ENCODE results near the gene ATP2B2.

ATP2B2 gene

GRCh38 chr3:10416730-10417300, 88.6 kb downstream of the ATP2B2 start:
- CTCF ChIA-PET, result interaction anchor here (0.9 to 2.1 kb wide), 2 partner anchors 321 to 323 kb away, joined by 4 to 5 read pairs; no protein-coding TSS in a partner anchor
- POLR2A ChIA-PET, result no interaction called here
- TF ChIP-seq ZNF426 (tag by site-specific recombination; IDR thresholded peaks at IDR 0.05), result no peak
- no peak for TF ChIP-seq MEIS1 (CRISPR knock-in tag; IDR thresholded peaks at IDR 0.05; ENCODE audit: borderline replicate concordance)
- TF ChIP-seq ZNF488 (tag by site-specific recombination; IDR thresholded peaks at IDR 0.05), result no peak
- no peak for TF ChIP-seq ZNF18 (tag by site-specific recombination; IDR thresholded peaks at IDR 0.05)
- no peak for TF ChIP-seq ZNF518A (tag by site-specific recombination; conservative IDR thresholded peaks at IDR 0.05; ENCODE audit: low read depth)
- TF ChIP-seq ZNF362 (tag by site-specific recombination; IDR thresholded peaks at IDR 0.05), result no peak
- TF ChIP-seq ZNF621 (tag by site-specific recombination; IDR thresholded peaks at IDR 0.05), result no peak
- TF ChIP-seq GLIS2 (tag by site-specific recombination; IDR thresholded peaks at IDR 0.05), result no peak
- TF ChIP-seq ZBTB17 (tag by site-specific recombination; IDR thresholded peaks at IDR 0.05), result no peak
- no peak for TF ChIP-seq IKZF3 (tag by site-specific recombination; IDR thresholded peaks at IDR 0.05)
- TF ChIP-seq ZFP37 (tag by site-specific recombination; IDR thresholded peaks at IDR 0.05), result no peak
- TF ChIP-seq PATZ1 (tag by site-specific recombination; IDR thresholded peaks at IDR 0.05), result no peak
- TF ChIP-seq ZBTB7A (tag by site-specific recombination; IDR thresholded peaks at IDR 0.05; ENCODE audit: low read depth), result no peak
- no peak for TF ChIP-seq ZNF785 (tag by site-specific recombination; IDR thresholded peaks at IDR 0.05)
- TF ChIP-seq KLF8 (tag by site-specific recombination; IDR thresholded peaks at IDR 0.05), result no peak
- no peak overlapping the region for H3K27ac ChIP-seq (ENCODE audit: extremely low read depth, low read depth, low read length)
- no peaks in the 10 kb centered on the region for H3K36me3 ChIP-seq (ENCODE audit: control insufficient read depth in 2 of 2, insufficient read depth in 1 of 2, low read length in 2 of 2)
- no peak overlapping the region for H3K4me3 ChIP-seq (ENCODE audit: low read depth, low read length)
- no peaks in the 10 kb centered on the region for H3K4me1 ChIP-seq (ENCODE audit: control insufficient read depth, insufficient read depth, low read length)
- no peaks in the 10 kb centered on the region for H3K9me3 ChIP-seq (ENCODE audit: control insufficient read depth, insufficient read depth, low read depth, low read length)
